Stimulated activated CD4-positive, alpha-beta T cell treated with anti-CD3 and anti-CD28 coated beads, Interleukin-12 subunit alpha, Interleukin-12 subunit beta, amount 100 ng/mL, for 48 hours (primary cell): ENCODE data around the gene PPM1D.
"Not testable (repeated sequence)": the region's sequence is repeated elsewhere in the genome, so short reads cannot be mapped to it uniquely, and the experiment has no call there.

Experiments used
- DNase-seq, 3 donors: peaks; one replicate each; pipeline ENCODE4 v3.0.0-alpha.2; 2020; ENCODE audit warnings: low read depth in 2 of 3, low spot score in 1 of 3

PPM1D gene

GRCh38 chr17:60593441-60594036 lies 6.5 kb upstream of the PPM1D start:
- DNase-seq: not testable (repeated sequence)

- DNase-seq: not testable (repeated sequence)
Observed at GRCh38 chr17:60594170-60594569, 5.8 kb upstream of the PPM1D start.

GRCh38 chr17:60594734-60595133 lies 5.3 kb upstream of the PPM1D start:
- DNase-seq: no peak

- DNase-seq: no peak
Observed at GRCh38 chr17:60597297-60597696, 2.7 kb upstream of the PPM1D start.

- no peak for DNase-seq
Observed at GRCh38 chr17:60598001-60598736, 1.8 kb upstream of the PPM1D start.

GRCh38 chr17:60599220-60599619 lies 773 bp upstream of the PPM1D start:
- DNase-seq: no peak

GRCh38 chr17:60600490-60601446 lies 775 bp downstream of the PPM1D start:
- DNase-seq: peak; percentile 58 to 63 (median 60)

- peak; percentile 4 to 68 (median 26) for DNase-seq
Observed at GRCh38 chr17:60601447-60602384, 1.7 kb downstream of the PPM1D start.

- DNase-seq: no peak
Observed at GRCh38 chr17:60602385-60602742, 2.4 kb downstream of the PPM1D start.

GRCh38 chr17:60602871-60603270 lies 2.9 kb downstream of the PPM1D start:
- DNase-seq: no peak

GRCh38 chr17:60603477-60603876 lies 3.5 kb downstream of the PPM1D start:
- not testable (repeated sequence) for DNase-seq

GRCh38 chr17:60604686-60605334 lies 4.8 kb downstream of the PPM1D start:
- DNase-seq: no peak

GRCh38 chr17:60606036-60606435 lies 6.0 kb downstream of the PPM1D start:
- DNase-seq: no peak

- no peak for DNase-seq
Observed at GRCh38 chr17:60610473-60610872, 10.5 kb downstream of the PPM1D start.

- DNase-seq: not testable (repeated sequence)
Observed at GRCh38 chr17:60611321-60611720, 11.3 kb downstream of the PPM1D start.

- no peak for DNase-seq
Observed at GRCh38 chr17:60613325-60613724, 13.3 kb downstream of the PPM1D start.

- DNase-seq: not testable (repeated sequence)
Observed at GRCh38 chr17:60613796-60614195, 13.8 kb downstream of the PPM1D start.

- not testable (repeated sequence) for DNase-seq
Observed at GRCh38 chr17:60614247-60614646, 14.3 kb downstream of the PPM1D start.

- DNase-seq: no peak
Observed at GRCh38 chr17:60615108-60615507, 15.1 kb downstream of the PPM1D start.

- no peak for DNase-seq
Observed at GRCh38 chr17:60615840-60616239, 15.8 kb downstream of the PPM1D start.
